Activated CD8-positive, alpha-beta memory T cell treated with anti-CD3 and anti-CD28 coated beads for 48 hours (primary cell): ENCODE data around the gene ZNF488.
"Not testable (repeated sequence)": the region's sequence is repeated elsewhere in the genome, so short reads cannot be mapped to it uniquely, and the experiment has no call there.

Source experiments
- DNase-seq, 3 experiments: peaks; one replicate each; pipeline ENCODE4 v3.0.0-alpha.2; 2020; ENCODE audit warnings: low read depth in 2 of 3, low spot score in 2 of 3

ZNF488 gene

DNA sequence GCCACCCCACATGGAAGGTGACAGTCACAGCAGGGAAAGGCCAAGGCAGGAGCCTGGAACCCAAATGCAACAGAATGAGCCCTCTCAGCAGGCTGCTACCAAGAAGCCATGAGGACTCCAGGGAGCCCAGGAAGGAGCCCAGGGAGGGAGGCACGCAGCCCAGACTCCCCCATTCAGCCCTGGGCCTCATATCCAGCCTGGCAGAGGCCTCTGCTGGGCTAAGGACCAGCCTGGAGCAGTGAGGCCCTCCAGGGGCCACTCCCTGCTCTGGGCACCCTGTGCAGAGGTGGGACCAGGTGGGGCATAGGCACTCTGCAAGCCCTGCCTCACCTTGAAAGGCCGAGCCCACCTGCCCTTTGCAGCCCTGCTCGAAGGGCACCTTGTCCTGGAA, 25.8 kb upstream of the ZNF488 start:
- DNase-seq, result no peak

- no peak for DNase-seq
Measured at GRCh38 chr10:47409171-47409865, 25.2 kb upstream of the ZNF488 start.

- no peak for DNase-seq
Measured at GRCh38 chr10:47408606-47409005, 24.5 kb upstream of the ZNF488 start.

DNA sequence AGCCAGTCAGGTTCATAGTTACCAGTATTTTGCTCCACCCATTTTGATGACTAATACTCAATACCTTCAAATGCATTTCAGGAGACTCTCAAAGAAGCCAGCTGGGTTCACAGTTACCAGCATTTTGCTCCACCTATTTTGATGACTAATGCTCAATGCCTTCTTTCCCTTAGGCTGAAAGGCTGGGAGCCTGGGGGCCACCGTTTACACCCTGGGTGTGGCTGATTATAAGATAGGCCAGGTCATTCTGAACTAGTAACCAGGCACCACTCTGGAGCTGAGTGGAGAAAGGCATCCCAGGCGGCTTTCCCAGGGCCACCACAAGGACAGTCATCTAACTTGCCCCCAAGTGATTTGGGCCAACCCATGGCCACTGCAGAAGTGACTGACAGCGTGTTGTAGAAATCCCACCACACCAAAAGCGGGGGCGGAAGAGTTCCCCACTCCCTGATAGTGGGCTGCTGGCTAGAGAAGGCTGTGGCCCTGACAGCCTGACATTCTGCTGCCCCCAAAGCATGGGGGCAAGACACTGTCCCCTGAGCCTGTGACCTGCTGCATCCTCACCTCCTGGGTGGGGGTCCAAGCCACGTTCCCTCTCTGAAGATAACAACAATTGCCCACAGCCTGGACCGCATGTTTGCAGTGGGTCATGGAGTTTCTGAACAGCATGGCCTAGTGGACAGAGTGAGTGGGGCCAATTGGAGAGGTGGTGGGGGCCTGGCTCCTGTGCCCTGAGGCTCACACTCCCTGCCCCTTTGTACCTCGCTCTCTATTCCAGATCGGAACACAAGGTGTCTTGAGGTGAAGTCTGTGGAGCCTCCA, 23.0 kb upstream of the ZNF488 start:
- DNase-seq, result no peak

- no peak for DNase-seq
Measured at GRCh38 chr10:47406548-47406869, 22.4 kb upstream of the ZNF488 start.

DNA sequence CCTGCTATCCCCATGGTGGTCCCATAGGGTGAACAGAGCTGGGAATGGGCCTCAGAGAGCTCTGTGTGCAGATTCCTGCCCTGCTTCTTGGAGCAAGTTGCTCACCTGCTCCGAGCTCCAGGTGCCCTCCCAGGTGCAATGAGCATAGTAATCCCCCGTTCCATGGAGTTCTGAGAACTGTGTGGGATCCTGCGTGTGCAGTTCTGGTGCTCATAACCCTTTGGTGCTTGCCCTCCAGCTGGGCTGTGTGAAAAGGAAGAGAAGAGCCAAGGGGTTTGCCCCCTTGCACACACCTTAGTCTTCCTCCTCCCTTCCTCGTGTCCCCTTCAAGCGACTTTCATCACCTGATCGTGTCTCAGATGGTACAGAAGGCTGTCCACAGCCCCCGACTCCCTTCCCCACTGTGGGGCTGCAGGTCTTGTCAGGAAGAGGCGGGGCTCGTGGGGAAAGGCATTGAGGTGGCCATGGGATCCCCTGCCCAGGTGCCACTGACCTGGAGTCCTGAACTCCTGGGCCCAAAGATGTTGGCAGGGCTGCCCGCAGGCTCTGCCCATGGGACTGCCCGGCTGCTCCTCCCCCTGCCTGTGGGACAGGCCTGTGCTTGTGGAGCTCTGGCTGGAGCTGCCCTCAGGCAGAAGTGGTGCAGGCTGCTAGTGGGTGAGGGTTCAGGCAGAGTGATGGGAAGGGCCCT, 21.9 kb upstream of the ZNF488 start:
- no peak for DNase-seq

GRCh38 chr10:47404937-47405336, 20.8 kb upstream of the ZNF488 start:
- DNase-seq, result no peak

GRCh38 chr10:47404446-47404845, 20.4 kb upstream of the ZNF488 start:
- DNase-seq, result no peak

GRCh38 chr10:47403446-47404318, 19.6 kb upstream of the ZNF488 start:
- no peak for DNase-seq

DNA sequence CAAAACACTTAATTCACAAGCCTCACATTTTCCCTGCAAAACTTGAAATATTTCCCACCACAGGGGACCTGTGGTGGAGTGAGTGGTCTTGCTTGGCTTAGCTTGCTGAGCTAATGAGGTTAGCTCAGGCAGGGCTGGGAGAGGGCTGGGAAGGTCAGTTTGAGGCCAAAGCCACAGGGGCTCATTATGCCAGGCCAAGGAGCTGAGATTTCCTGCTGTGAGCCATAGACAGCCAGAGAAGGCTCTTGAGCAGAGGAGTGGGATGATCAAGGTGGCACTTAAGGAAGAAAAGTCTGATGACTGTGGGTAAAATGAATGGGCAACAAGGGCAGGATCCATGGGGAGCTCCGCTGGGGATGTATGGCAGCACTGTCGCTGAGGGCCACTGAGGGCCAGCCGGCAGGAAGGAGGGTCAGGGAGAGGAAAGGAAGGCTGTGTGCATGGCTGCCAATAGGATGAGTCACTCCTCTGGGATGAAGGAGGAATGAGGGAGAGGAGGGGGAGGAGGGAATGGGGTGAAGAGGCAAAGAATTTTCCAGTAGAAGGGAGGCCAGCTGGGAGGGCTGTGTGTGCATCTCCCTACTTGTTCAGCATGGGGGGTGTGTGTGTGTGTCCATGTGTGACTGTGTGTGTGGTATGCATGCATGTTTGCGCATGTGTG, 18.7 kb upstream of the ZNF488 start:
- no peak for DNase-seq

DNA sequence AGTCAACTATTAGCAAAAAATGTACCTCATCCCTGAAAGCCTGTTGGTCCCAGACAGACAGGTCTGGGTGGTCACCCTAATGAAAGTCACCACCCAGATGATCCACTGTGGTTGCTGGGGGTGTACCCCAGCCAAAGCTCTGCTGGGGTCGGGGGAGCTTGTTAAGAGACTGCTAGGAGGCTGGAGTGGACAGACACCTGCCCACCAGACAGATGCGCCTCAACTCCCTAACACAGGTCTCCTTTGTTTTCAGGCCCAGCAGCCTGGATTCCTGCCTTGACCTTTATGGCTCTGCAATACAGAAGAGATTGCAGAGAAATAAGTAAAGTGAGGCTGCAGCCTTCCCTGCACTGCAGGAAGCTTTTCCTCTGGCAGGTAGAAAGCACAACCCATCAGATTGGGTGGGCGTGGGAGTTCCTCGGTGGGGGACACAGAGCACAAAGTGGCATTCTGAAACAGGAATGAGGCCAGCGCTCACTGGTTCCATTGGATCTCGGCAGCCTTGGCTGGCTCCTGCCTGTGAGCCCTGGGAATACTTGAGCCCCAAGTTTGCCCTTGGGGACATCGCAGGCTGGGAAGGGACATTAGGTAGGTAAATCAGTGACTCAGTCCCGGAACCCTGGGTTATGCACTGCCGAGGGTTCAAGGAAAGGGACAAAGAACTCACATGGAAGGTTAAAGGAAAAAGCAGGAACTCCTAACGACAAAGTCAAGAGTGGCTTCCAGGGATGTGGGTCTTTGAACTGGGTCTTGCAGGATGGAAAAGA, 18.0 kb upstream of the ZNF488 start:
- no peak for DNase-seq

- DNase-seq, result no peak
Measured at GRCh38 chr10:47401210-47401609, 17.1 kb upstream of the ZNF488 start.

DNA sequence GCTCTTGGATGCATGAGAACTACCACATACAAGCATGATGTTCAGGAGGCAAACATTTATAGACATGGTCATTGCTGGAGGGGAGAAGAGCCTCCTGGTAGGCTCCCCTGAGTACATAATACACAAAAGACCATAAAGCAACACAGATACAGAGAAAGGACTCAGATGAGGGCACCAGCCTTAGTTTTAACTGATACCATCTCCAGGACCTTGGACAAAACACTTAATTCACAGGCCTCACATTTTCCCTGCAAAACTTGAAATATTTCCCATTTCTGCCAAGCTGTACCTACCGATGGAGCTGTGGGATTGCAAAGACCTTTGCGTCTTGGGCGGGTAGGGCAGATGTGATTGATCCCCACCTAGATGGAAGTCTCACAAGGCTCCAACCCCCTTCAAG, 16.7 kb upstream of the ZNF488 start:
- DNase-seq, result no peak

- no peak for DNase-seq
Measured at GRCh38 chr10:47400251-47400650, 16.2 kb upstream of the ZNF488 start.

DNA sequence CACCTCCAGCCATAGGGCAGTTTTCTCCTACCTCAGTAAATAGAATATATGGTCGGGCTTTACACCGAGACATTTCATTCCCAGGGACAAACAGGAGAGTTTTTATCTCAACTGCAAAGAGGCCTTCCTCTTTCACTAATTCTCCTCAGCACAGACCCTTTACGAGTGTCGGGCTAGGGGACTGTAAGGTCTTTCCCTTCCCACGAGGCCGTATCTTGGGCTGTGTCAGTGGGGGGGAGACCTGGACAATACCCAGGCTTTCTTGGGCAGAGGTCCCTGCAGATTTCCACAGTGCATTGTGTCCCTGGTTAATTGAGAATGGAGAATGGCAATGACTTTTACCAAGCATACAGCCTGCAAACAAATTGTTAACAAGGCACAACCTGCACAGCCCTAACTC, 13.2 kb upstream of the ZNF488 start:
- no peak for DNase-seq

GRCh38 chr10:47396311-47396717, 12.2 kb upstream of the ZNF488 start:
- DNase-seq, result no peak

- no peak for DNase-seq
Measured at GRCh38 chr10:47389619-47390018, 5.5 kb upstream of the ZNF488 start.

DNA sequence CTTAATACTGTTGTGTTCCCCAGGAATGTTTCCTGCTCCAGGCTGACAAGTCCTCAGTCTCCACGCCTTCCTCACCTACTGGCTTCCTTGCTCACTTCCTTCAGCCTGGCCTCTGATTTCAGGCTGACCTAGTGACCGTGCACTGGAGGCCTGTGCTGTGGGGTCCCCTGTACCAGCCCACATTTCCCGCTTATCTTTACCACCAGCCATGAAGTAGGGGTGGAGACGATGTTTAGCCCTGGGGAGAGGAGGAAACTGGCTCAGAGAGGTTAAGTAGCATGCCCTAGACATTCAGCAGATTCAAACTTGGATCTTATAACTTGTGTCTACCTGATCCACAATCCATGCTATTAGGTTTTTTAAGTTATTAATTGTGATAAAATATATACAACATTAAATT, 4.8 kb upstream of the ZNF488 start:
- no peak for DNase-seq

GRCh38 chr10:47386104-47386503, 2.0 kb upstream of the ZNF488 start:
- DNase-seq, result not testable (repeated sequence)
